ENCODE results near the gene FAM131B.
A peak's percentile ranks its signal among the peaks of the same experiment; 100 is the strongest.

FAM131B gene

GRCh38 chr7:143320620-143321019 is 41.9 kb downstream of the FAM131B start:
- DNase-seq = no peak

GRCh38 chr7:143318661-143319060 is 43.9 kb downstream of the FAM131B start:
- no peak for DNase-seq

GRCh38 chr7:143316492-143316891 is 46.0 kb downstream of the FAM131B start:
- DNase-seq = no peak

- DNase-seq = no peak
Measured at GRCh38 chr7:143315776-143316175, 46.7 kb downstream of the FAM131B start, which contains the start of gene CLCN1. Gene CLCN1 (plus strand): TSS chr7:143316111. CDS start chr7:143316213, 102 bp downstream.

GRCh38 chr7:143314127-143314526 is 48.4 kb downstream of the FAM131B start:
- no peak for DNase-seq

GRCh38 chr7:143308632-143309031 is 53.9 kb downstream of the FAM131B start:
- no peak for DNase-seq

- peak; percentile 82 for DNase-seq
Measured at GRCh38 chr7:143305423-143306070, 57.0 kb downstream of the FAM131B start.

- DNase-seq = no peak
Measured at GRCh38 chr7:143304938-143305337, 57.6 kb downstream of the FAM131B start.

GRCh38 chr7:143303733-143304132 is 58.8 kb downstream of the FAM131B start:
- peak; percentile 24 for DNase-seq
